K562 (cell line): ENCODE data around the gene ZBTB9. TPM values are rescaled to one million over a fixed set of nuclear protein-coding genes. Genes with fewer than 3 reads are reported as not detected.

ENCODE experiments used
- ATAC-seq: fragments of 200-7000 bp; cut with Tn5 transposase; 3 replicates; pipeline ENCODE4 v1.9.1; 2020; ENCODE audit warnings: moderate library complexity
- BruUV-seq: library from RNA; stranded (reverse); fragments of 400-500 nt; replicated peaks from 2 replicates; lab custom pipeline; 2021; lab: Mats Ljungman, UMichigan
- CTCF ChIA-PET: fragments of 300-600 bp; formaldehyde crosslinking; extraction: SDS; loops from one replicate; lab custom pipeline; 2021; ENCODE audit warnings: low intra/inter-chr PET ratio; lab: Yijun Ruan, JAX
- POLR2A ChIA-PET: fragments of 300-600, 350-650 bp; sonication (Branson Sonifier 250); formaldehyde crosslinking; extraction: SDS; loops from one replicate; lab custom pipeline; 2021; ENCODE audit warnings: antibody characterized with exemption, inconsistent platforms; lab: Yijun Ruan, JAX
- DNase-seq, 4 experiments: peaks; one replicate each; pipeline versions ENCODE4 v3.0.0 to v3.0.0-alpha.2; 2011 to 2018; ENCODE audit warnings: low spot score in 3 of 4, mixed read lengths in 3 of 4; ENCODE audit errors: extremely low read depth in 1 of 4
- FAIRE-seq: peaks from 2 replicates; lab custom pipeline; 2011; peaks lifted over from hg19 to GRCh38; lab: Jason Lieb, UNC
- H2AFZ ChIP-seq: 2 replicates; pipeline ENCODE4 v1.6.0; 2011; ENCODE audit warnings: low read depth, low read length, control low read depth, inconsistent platforms
- H3K27ac ChIP-seq: fragments of 200-600 bp; 3 replicates; pipeline ENCODE4 v1.8.0; 2011; ENCODE audit warnings: low read depth, mild to moderate bottlenecking, control low read depth, inconsistent platforms, low read length, moderate library complexity, mixed read lengths; ENCODE audit errors: extremely low read depth
- H3K27me3 ChIP-seq, 2 experiments: fragments of 300-600 bp in 1 of 2; 2 replicates in 1 of 2; 3 replicates in 1 of 2; pipeline versions ENCODE4 v1.6.0 to v1.8.0; 2011; ENCODE audit warnings: inconsistent platforms in 2 of 2, low read length in 2 of 2, mild to moderate bottlenecking in 1 of 2, mixed read lengths in 1 of 2, moderate library complexity in 1 of 2; ENCODE audit not compliant: control insufficient read depth in 2 of 2, insufficient read depth in 2 of 2
- H3K36me3 ChIP-seq: fragments of 300-600 bp; 3 replicates; pipeline ENCODE4 v1.8.0; 2011; ENCODE audit warnings: mild to moderate bottlenecking, low read length, inconsistent platforms; ENCODE audit not compliant: control insufficient read depth, insufficient read depth
- H3K4me1 ChIP-seq, 2 experiments: fragments of 200-600 bp in 1 of 2; replicated peaks in 1 of 2; 2 replicates in 1 of 2; 3 replicates in 1 of 2; pipeline versions ENCODE4 v1.5.1 to v1.8.0; 2011; ENCODE audit warnings: inconsistent platforms in 2 of 2, low read length in 2 of 2, mild to moderate bottlenecking in 1 of 2, mixed read lengths in 1 of 2, moderate library complexity in 1 of 2; ENCODE audit not compliant: control insufficient read depth in 2 of 2, insufficient read depth in 2 of 2
- H3K4me2 ChIP-seq: 2 replicates; pipeline ENCODE4 v1.6.1; 2011; ENCODE audit warnings: low read length, control low read depth, inconsistent platforms, mixed read lengths; ENCODE audit not compliant: insufficient read depth
- H3K4me3 ChIP-seq: fragments of 200-600 bp; sonication (generic), shearing (Covaris generic); 2 replicates; pipeline ENCODE4 v1.5.1; 2016; ENCODE audit warnings: control low read depth, inconsistent platforms
- H3K79me2 ChIP-seq: fragments of 200-600 bp; 3 replicates; pipeline ENCODE4 v1.8.0; 2011; ENCODE audit warnings: low read length, inconsistent platforms; ENCODE audit not compliant: control insufficient read depth, insufficient read depth
- H3K9ac ChIP-seq, 2 experiments: 2 replicates each; pipeline versions ENCODE4 v1.6.0 to v1.6.1; 2011; ENCODE audit warnings: low read depth in 2 of 2, low read length in 2 of 2, control low read depth in 1 of 2, inconsistent platforms in 1 of 2, mild to moderate bottlenecking in 1 of 2, mixed read lengths in 1 of 2; ENCODE audit not compliant: insufficient read depth in 1 of 2
- H3K9me1 ChIP-seq: one replicate; pipeline ENCODE4 v1.6.0; 2011; ENCODE audit warnings: inconsistent platforms, mild to moderate bottlenecking, low read length, moderate library complexity; ENCODE audit not compliant: control insufficient read depth, insufficient read depth
- H3K9me3 ChIP-seq: replicated peaks from 2 replicates; pipeline ENCODE4 v1.5.1; 2011; ENCODE audit warnings: low read depth, low read length, inconsistent platforms; ENCODE audit not compliant: control insufficient read depth, insufficient read depth
- H4K20me1 ChIP-seq: replicated peaks from 2 replicates; pipeline ENCODE4 v1.6.1; 2011; ENCODE audit warnings: low read length, inconsistent platforms, mixed read lengths; ENCODE audit not compliant: control insufficient read depth, insufficient read depth
- CTBP1 ChIP-seq: fragments of 450-650 bp; IDR thresholded peaks from 2 replicates; pipeline ENCODE4 v1.6.1; 2016; ENCODE audit warnings: borderline replicate concordance
- MTA1 ChIP-seq: fragments of 450-650 bp; IDR thresholded peaks from 2 replicates; pipeline ENCODE4 v1.6.1; 2017; ENCODE audit warnings: borderline replicate concordance
- RFX1 ChIP-seq: fragments of 450-650 bp; IDR thresholded peaks from 2 replicates; pipeline ENCODE4 v1.6.1; 2016; ENCODE audit warnings: mild to moderate bottlenecking, moderate library complexity
- SAP30 ChIP-seq: fragments of 200-600 bp; sonication (generic); IDR thresholded peaks from 2 replicates; pipeline ENCODE4 v1.6.1; 2012; ENCODE audit warnings: borderline replicate concordance, low read depth, mild to moderate bottlenecking, moderate library complexity, low read length, control low read depth, inconsistent platforms; ENCODE audit not compliant: insufficient read depth, poor library complexity, severe bottlenecking
- STAT6 ChIP-seq: sonication (generic); formaldehyde crosslinking; IDR thresholded peaks from 2 replicates; pipeline ENCODE4 v1.8.1; 2023; ENCODE audit warnings: mild to moderate bottlenecking, missing genetic modification reagents
- TOE1 ChIP-seq, 2 experiments: fragments of 450-650 bp in 1 of 2; sonication (generic) in 1 of 2; formaldehyde crosslinking in 1 of 2; IDR thresholded peaks; 2 replicates each; pipeline versions ENCODE4 v1.7.1 to v1.8.0; 2016 to 2022; ENCODE audit warnings: borderline replicate concordance in 2 of 2, mild to moderate bottlenecking in 2 of 2, antibody characterized with exemption in 1 of 2, inconsistent platforms in 1 of 2, low read depth in 1 of 2, missing genetic modification reagents in 1 of 2, moderate library complexity in 1 of 2
- TSC22D4 ChIP-seq: fragments of 450-650 bp; IDR thresholded peaks from 2 replicates; pipeline ENCODE4 v1.6.1; 2016; ENCODE audit warnings: missing genetic modification characterization, missing biosample characterization, control low read depth
- XRCC4 ChIP-seq: IDR thresholded peaks from one replicate; pipeline ENCODE4 v1.6.1; 2011; ENCODE audit not compliant: insufficient read depth, insufficient read length; ENCODE audit errors: extremely low read depth
- ZFP1 ChIP-seq: fragments of 450-650 bp; formaldehyde crosslinking; IDR thresholded peaks from 2 replicates; pipeline ENCODE4 v1.4.0; 2020; ENCODE audit warnings: mild to moderate bottlenecking, mixed read lengths
- WGBS: fragments of 100-300 bp; shearing (Covaris generic); methylation state at CpG from one replicate; pipeline ENCODE4 v1.1.6; 2016; ENCODE audit warnings: low coverage, mixed read lengths; ENCODE audit not compliant: insufficient coverage; ENCODE audit errors: missing lambda C conversion rate; 5-methylcytosine and 5-hydroxymethylcytosine counted together
- in situ Hi-C: fragments of 300-500 bp; cut with MboI; formaldehyde crosslinking; loops from 4 replicates; pipeline ENCODE4 v1.15.0; 2018; ENCODE audit warnings: inconsistent platforms, mixed read lengths
- intact Hi-C: fragments of 100-400 bp; cut with micrococcal nuclease; formaldehyde crosslinking; loops from 2 replicates; pipeline ENCODE4 v1.14.2; 2022
- polyA plus RNA-seq, 8 experiments: library from polyadenylated mRNA; depleted of rRNA in 4 of 8; stranded (reverse) in 5 of 8; unstranded in 3 of 8; fragments of >200 nt; fragmentation: Nextera tagmentation in 2 of 8; fragmentation: Illumina TruSeq in 1 of 8; extraction: Ambion mirVana in 2 of 8; extraction: Trizol in 1 of 8; gene quantifications; 2 replicates each; pipeline versions ENCODE4 v1.2.1 to v1.2.3, GENCODE V29; 2011 to 2014; ENCODE audit warnings: inconsistent platforms in 1 of 8, missing spikeins in 1 of 8
- total RNA-seq, 7 experiments: library from RNA; depleted of rRNA in 6 of 7; stranded (reverse); fragments of >200 nt in 6 of 7; fragmentation: Illumina TruSeq in 2 of 7; extraction: Trizol in 2 of 7; gene quantifications; 2 replicates each; pipeline versions ENCODE4 v1.2.1 to v1.2.3, GENCODE V29; 2011 to 2021; ENCODE audit warnings: low replicate concordance in 1 of 7

The ZBTB9 gene
- total and polyA plus RNA-seq, 9 of the 15 experiments (the other 6 are each of a cell fraction or from before 2014, with no cell fraction given) = 1.9 to 19.5 (median 10.4) TPM

- H3K9ac ChIP-seq = no peak overlapping the region; a peak in 1 of 4 replicates
- WGBS = 81% methylated on average over 4 of the region's 4 CpGs
- H3K79me2 ChIP-seq = peaks cover 13% of the 10 kb centered on the region; the same call in 1 of the 3 replicates
- H3K27ac ChIP-seq = no peak overlapping the region
- H3K9me1 ChIP-seq = no peaks in the 10 kb centered on the region
- CTCF ChIA-PET = interaction anchor here (0.6 to 0.7 kb wide), 2 partner anchors 8 to 1640 kb away, joined by 3 read pairs; no protein-coding TSS in a partner anchor
- FAIRE-seq = no peak
- no peak for DNase-seq
- H3K4me2 ChIP-seq = no peak overlapping the region
- H3K4me1 ChIP-seq = peaks cover 25 to 35% of the 10 kb centered on the region in 2 experiments
- H3K4me3 ChIP-seq = no peak overlapping the region
- POLR2A ChIA-PET = interaction anchor here (3.3 kb wide), 1 partner anchor 9 kb away, joined by 13 read pairs; no protein-coding TSS in a partner anchor
- H3K36me3 ChIP-seq = peaks cover 39% of the 10 kb centered on the region
- in situ Hi-C loops (no loop called here), intact Hi-C loops (no loop called here)
- no peaks in the 10 kb centered on the region for H3K27me3 ChIP-seq
- TF ChIP-seq STAT6 (CRISPR knock-in tag) = no peak
- no peak for TF ChIP-seq XRCC4
- no peak for TF ChIP-seq SAP30
- no peak for TF ChIP-seq MTA1
- no peak for TF ChIP-seq RFX1
- TF ChIP-seq CTBP1 = no peak
- no peak for TF ChIP-seq ZFP1 (CRISPR knock-in tag)
- no peak for TF ChIP-seq TSC22D4 (tag)
- no peak for TF ChIP-seq TOE1 (IDR thresholded peaks at IDR 0.05; ENCODE audit: borderline replicate concordance)
- no peak for TF ChIP-seq TOE1 (CRISPR knock-in tag; IDR thresholded peaks at IDR 0.05; ENCODE audit: borderline replicate concordance, low read depth)
- H4K20me1 ChIP-seq = no peaks in the 10 kb centered on the region; the same call in 1 of the 2 replicates
- no peaks in the 10 kb centered on the region for H3K9me3 ChIP-seq
- ATAC-seq = no peak
- H2AFZ ChIP-seq = no peak overlapping the region
- BruUV-seq = no TSS peak
Measured at GRCh38 chr6:33434961-33435360, 19.4 kb upstream of the ZBTB9 start.
